OCI-LY1 (cell line): ENCODE results near the gene ARHGAP10.
"Not testable (repeated sequence)": the region's sequence is repeated elsewhere in the genome, so short reads cannot be mapped to it uniquely, and the experiment has no call there.

Experiments
- H2AFZ ChIP-seq: fragments of 200-600 bp; sonication (generic), shearing (Covaris generic); 2 replicates; pipeline ENCODE4 v1.6.0; 2014; ENCODE audit warnings: antibody characterized with exemption, mild to moderate bottlenecking, low read length
- H3F3A ChIP-seq: fragments of 200-600 bp; sonication (generic), shearing (Covaris generic); 2 replicates; pipeline ENCODE4 v1.6.0; 2014; ENCODE audit warnings: mild to moderate bottlenecking, antibody characterized with exemption, low read length, moderate library complexity; ENCODE audit not compliant: insufficient read depth
- H3K27ac ChIP-seq: fragments of 200-600 bp; sonication (generic); 2 replicates; pipeline ENCODE4 v1.5.1; 2014; ENCODE audit warnings: low read length, mixed run types, mild to moderate bottlenecking, low read depth; ENCODE audit not compliant: poor library complexity, severe bottlenecking
- H3K27me3 ChIP-seq: fragments of 200-600 bp; sonication (generic); 2 replicates; pipeline ENCODE4 v1.6.0; 2014; ENCODE audit warnings: antibody characterized with exemption, mild to moderate bottlenecking, low read length, moderate library complexity; ENCODE audit not compliant: insufficient read depth
- H3K36me3 ChIP-seq: fragments of 200-600 bp; sonication (generic); 2 replicates; pipeline ENCODE4 v1.6.1; 2014; ENCODE audit warnings: mild to moderate bottlenecking, antibody characterized with exemption, low read length, moderate library complexity, mixed read lengths; ENCODE audit not compliant: insufficient read depth
- H3K4me1 ChIP-seq: fragments of 200-600 bp; sonication (generic); 2 replicates; pipeline ENCODE4 v1.5.1; 2014; ENCODE audit warnings: mild to moderate bottlenecking, low read length, moderate library complexity; ENCODE audit not compliant: insufficient read depth, severe bottlenecking
- H3K4me2 ChIP-seq: fragments of 200-600 bp; sonication (generic), shearing (Covaris generic); 2 replicates; pipeline ENCODE4 v1.6.1; 2014; ENCODE audit warnings: low read length
- H3K4me3 ChIP-seq: fragments of 200-600 bp; sonication (generic); 2 replicates; pipeline ENCODE4 v1.5.1; 2014; ENCODE audit warnings: low read length, low read depth, mild to moderate bottlenecking, mixed read lengths; ENCODE audit not compliant: poor library complexity, severe bottlenecking
- H3K79me2 ChIP-seq: fragments of 200-600 bp; shearing (Covaris generic); 2 replicates; pipeline ENCODE4 v1.6.1; 2016; ENCODE audit warnings: mixed run types, low read length, mixed read lengths; ENCODE audit not compliant: insufficient read depth
- H3K9ac ChIP-seq: fragments of 200-600 bp; sonication (generic), shearing (Covaris generic); 2 replicates; pipeline ENCODE4 v1.6.1; 2014; ENCODE audit warnings: mild to moderate bottlenecking, low read length, mixed read lengths
- H3K9me2 ChIP-seq: fragments of 200-600 bp; sonication (generic), shearing (Covaris generic); 2 replicates; pipeline ENCODE4 v1.6.1; 2014; ENCODE audit warnings: low read depth, mild to moderate bottlenecking, low read length, mixed read lengths
- H3K9me3 ChIP-seq: fragments of 200-600 bp; shearing (Covaris generic); 2 replicates; pipeline ENCODE4 v1.6.1; 2014; ENCODE audit warnings: low read length, mixed read lengths
- H4K20me1 ChIP-seq: fragments of 200-600 bp; sonication (generic), shearing (Covaris generic); 2 replicates; pipeline ENCODE4 v1.6.0; 2016; ENCODE audit warnings: mild to moderate bottlenecking, low read length; ENCODE audit not compliant: insufficient read depth
- CTCF ChIP-seq: fragments of 200-600 bp; sonication (generic), shearing (Covaris generic); IDR thresholded peaks from 2 replicates; pipeline ENCODE4 v1.5.1; 2017; ENCODE audit warnings: mild to moderate bottlenecking, antibody characterized with exemption, low read length, moderate library complexity, mixed read lengths
- EZH2 ChIP-seq: fragments of 200-600 bp; sonication (generic), shearing (Covaris generic); IDR thresholded peaks from 2 replicates; pipeline ENCODE4 v1.8.0; 2017; ENCODE audit warnings: borderline replicate concordance, mixed run types, mild to moderate bottlenecking, antibody characterized with exemption, low read length, moderate library complexity, mixed read lengths

The ARHGAP10 gene

DNA sequence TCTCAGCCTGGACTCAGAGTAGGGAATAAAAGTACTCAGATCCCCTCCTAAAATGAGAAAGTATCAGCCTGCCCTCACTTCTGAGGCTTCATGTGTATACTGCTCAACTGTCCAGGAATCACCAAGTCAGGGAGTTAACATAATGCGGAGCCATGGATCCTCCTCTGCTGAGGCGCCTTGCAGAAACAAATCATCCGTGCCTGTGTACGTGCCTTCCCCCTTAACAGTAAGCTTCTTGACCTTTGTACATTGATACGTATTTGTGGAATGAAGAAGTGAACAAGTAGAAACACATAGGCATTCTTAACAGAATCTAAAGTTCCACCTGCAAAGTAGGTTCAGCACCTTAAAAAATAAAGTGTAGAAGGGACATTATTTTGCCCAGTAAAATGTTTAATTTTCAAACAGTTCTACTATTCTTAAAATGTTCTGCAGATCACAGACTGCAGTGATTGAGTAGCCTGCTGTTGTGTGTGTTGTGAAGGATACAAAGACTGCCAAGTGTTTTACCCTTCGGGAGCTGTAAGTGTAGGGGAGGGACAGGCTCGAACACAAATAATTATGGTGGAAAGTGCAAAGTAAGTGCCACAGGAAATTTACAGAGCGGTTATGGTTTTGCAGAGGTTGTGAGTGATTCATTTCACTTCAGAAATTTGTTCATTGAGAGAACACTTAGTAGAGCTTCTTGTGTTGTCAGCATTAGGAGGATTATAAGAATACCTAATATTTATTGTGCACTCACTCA is 61.9 kb downstream of the ARHGAP10 start:
- TF ChIP-seq EZH2 (no peak), CTCF (no peak)
- H3F3A ChIP-seq = no peaks in the 10 kb centered on the region
- no peaks in the 10 kb centered on the region for H3K36me3 ChIP-seq
- no peaks in the 10 kb centered on the region for H3K9me2 ChIP-seq
- H3K27ac ChIP-seq = no peak overlapping the region
- H3K4me2 ChIP-seq = no peak overlapping the region
- no peaks in the 10 kb centered on the region for H3K9me3 ChIP-seq
- no peaks in the 10 kb centered on the region for H3K4me1 ChIP-seq
- H3K27me3 ChIP-seq = no peaks in the 10 kb centered on the region
- H3K9ac ChIP-seq = no peak overlapping the region
- H3K4me3 ChIP-seq = no peak overlapping the region
- no peak overlapping the region for H2AFZ ChIP-seq
- H4K20me1 ChIP-seq = no peaks in the 10 kb centered on the region
- no peaks in the 10 kb centered on the region for H3K79me2 ChIP-seq

- Histone ChIP-seq H3F3A (no peaks in the 10 kb centered on the region), H3K4me1 (no peaks in the 10 kb centered on the region), H4K20me1 (no peaks in the 10 kb centered on the region), H3K36me3 (no peaks in the 10 kb centered on the region), H3K79me2 (no peaks in the 10 kb centered on the region), H3K4me3 (no peak overlapping the region), H3K27ac (no peak overlapping the region), H3K9me2 (no peaks in the 10 kb centered on the region), H3K4me2 (no peak overlapping the region), H2AFZ (no peak overlapping the region), H3K9me3 (no peaks in the 10 kb centered on the region), H3K27me3 (no peaks in the 10 kb centered on the region), H3K9ac (no peak overlapping the region)
- TF ChIP-seq EZH2 (no peak), CTCF (no peak)
Observed at GRCh38 chr4:147794314-147794680, 62.4 kb downstream of the ARHGAP10 start.

- Histone ChIP-seq H3K27ac (no peak overlapping the region), H3K36me3 (no peaks in the 10 kb centered on the region), H3K27me3 (no peaks in the 10 kb centered on the region), H3K4me1 (no peaks in the 10 kb centered on the region), H3K9ac (no peak overlapping the region), H3K4me3 (no peak overlapping the region), H3K79me2 (no peaks in the 10 kb centered on the region), H2AFZ (no peak overlapping the region), H3K9me2 (no peaks in the 10 kb centered on the region), H3K9me3 (no peaks in the 10 kb centered on the region), H3F3A (no peaks in the 10 kb centered on the region), H4K20me1 (no peaks in the 10 kb centered on the region), H3K4me2 (no peak overlapping the region)
- TF ChIP-seq EZH2 = no peak
- TF ChIP-seq CTCF = no peak
Observed at GRCh38 chr4:147794787-147795413, 63.0 kb downstream of the ARHGAP10 start.

DNA sequence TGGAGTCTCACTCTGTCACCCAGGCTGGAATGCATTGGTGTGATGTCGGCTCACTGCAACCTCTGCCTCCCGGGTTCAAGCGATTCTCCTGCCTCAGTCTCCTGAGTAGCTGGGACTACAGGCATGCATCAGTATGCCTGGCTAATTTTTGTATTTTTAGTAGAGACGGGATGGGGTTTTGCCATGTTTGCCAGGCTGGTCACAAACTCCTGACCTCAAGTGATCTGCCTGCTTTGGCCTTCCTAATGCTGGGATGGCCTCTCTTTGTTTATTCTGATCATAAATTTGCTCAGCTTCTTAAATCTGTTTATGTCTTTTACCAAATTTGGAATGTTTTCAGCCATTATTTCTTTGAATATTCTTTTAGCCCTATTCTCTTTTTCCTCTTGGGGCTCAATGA is 67.2 kb downstream of the ARHGAP10 start:
- not testable (repeated sequence) for H3K27me3 ChIP-seq, H4K20me1 ChIP-seq, H3K4me2 ChIP-seq, H3K27ac ChIP-seq, H3K9me3 ChIP-seq, H3K9me2 ChIP-seq, H3K79me2 ChIP-seq, H3K36me3 ChIP-seq, H3F3A ChIP-seq, H3K4me3 ChIP-seq, H2AFZ ChIP-seq, H3K4me1 ChIP-seq, H3K9ac ChIP-seq
